ENCODE data around the gene TNS3.

TNS3 gene

DNA sequence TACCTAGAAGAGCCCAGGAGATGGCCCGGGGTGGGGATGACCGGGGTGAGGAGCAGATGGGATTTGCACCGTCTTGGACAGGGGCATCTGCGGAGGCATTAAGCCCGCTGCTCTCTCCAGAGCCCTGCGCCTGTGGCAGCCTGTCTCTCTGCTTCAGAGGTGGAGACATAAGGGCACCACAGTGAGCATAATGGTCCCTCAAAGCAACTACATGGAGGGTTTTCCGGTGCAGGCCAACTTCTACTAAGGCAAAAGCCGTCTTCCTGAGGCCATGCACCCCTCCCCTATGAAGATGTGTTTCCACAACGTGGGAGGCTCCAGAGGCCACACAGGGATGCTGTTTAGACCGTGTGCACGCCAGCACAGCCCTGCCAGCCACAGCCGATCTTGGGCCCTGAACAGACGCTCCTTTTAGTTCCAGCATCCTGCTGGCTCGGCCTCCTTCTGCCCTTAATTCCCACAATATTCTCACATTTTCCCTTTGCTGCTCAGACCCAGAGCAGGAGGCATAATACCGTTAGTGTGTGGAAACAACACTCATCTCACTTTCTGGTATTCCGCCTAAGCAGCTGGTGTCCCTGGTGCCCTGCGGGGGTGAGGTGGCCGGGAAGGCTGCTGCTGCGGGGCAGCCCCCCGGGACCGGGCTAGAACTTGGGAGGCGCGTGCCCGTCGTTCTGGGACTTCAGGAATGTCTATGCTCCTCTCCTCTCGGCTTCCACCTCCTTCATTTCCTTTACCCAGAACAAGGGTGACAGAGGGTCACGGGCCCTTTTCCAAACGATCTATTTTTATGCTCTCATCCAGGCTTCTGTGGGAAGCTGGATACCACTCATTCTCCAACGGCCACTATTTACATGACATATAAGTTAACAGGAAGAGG, 266.9 kb downstream of the TNS3 start:
- Histone ChIP-seq H3K79me2 (ENCODE audit: control insufficient read depth, low read length) (no peaks in the 10 kb centered on the region), H3K9me2 (replicated peaks; ENCODE audit: control insufficient read depth, low read length) (no peaks in the 10 kb centered on the region), H3K27me3 (ENCODE audit: control insufficient read depth, low read length) (no peaks in the 10 kb centered on the region), H3K4me1 (ENCODE audit: control insufficient read depth, low read length) (no peaks in the 10 kb centered on the region), H3K4me3 (ENCODE audit: low read length) (no peak overlapping the region), H3K36me3 (ENCODE audit: control insufficient read depth, low read length) (no peaks in the 10 kb centered on the region), H3K9me3 (ENCODE audit: control insufficient read depth, insufficient read depth, low read length) (no peaks in the 10 kb centered on the region), H3K27ac (ENCODE audit: low read depth, low read length) (no peak overlapping the region), H3K4me2 (ENCODE audit: low read length) (no peak overlapping the region), H4K20me1 (ENCODE audit: control insufficient read depth, insufficient read depth, low read depth, low read length) (no peaks in the 10 kb centered on the region), H3F3A (ENCODE audit: control insufficient read depth, insufficient read depth) (no peaks in the 10 kb centered on the region)
- TF ChIP-seq CTCF (IDR thresholded peaks at IDR 0.05; ENCODE audit: low read depth, low read length, poor library complexity, severe bottlenecking) (no peak), EZH2phosphoT487 (IDR thresholded peaks at IDR 0.05; ENCODE audit: borderline replicate concordance, low read length) (no peak)

DNA sequence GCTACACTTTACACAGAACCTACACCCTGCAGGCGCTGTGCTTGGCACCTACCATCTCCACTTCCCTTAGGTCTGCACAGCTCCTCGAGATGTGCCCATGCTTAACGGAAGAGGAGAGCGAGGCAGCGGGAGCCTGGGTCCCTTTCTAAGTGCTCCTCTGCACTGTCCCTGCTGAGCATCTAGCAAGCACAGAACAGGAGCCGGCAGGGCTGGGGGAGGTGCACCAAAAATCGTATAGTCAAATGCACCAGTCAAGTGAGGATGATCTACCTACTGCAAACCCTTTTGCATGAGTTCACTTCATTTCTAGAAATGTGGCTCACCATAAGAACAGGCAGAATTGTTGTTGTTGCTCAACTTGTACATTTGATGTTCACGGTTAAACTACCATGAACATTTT, 267.7 kb downstream of the TNS3 start:
- H3K27ac ChIP-seq (ENCODE audit: low read depth, low read length): no peak overlapping the region
- H3F3A ChIP-seq (ENCODE audit: control insufficient read depth, insufficient read depth): no peaks in the 10 kb centered on the region
- no peaks in the 10 kb centered on the region for H3K36me3 ChIP-seq (ENCODE audit: control insufficient read depth, low read length)
- no peaks in the 10 kb centered on the region for H3K9me3 ChIP-seq (ENCODE audit: control insufficient read depth, insufficient read depth, low read length)
- H3K79me2 ChIP-seq (ENCODE audit: control insufficient read depth, low read length): no peaks in the 10 kb centered on the region
- H3K4me1 ChIP-seq (ENCODE audit: control insufficient read depth, low read length): no peaks in the 10 kb centered on the region
- TF ChIP-seq EZH2phosphoT487 (IDR thresholded peaks at IDR 0.05; ENCODE audit: borderline replicate concordance, low read length): no peak
- H3K9me2 ChIP-seq (replicated peaks; ENCODE audit: control insufficient read depth, low read length): no peaks in the 10 kb centered on the region
- H3K4me3 ChIP-seq (ENCODE audit: low read length): no peak overlapping the region
- no peak overlapping the region for H3K4me2 ChIP-seq (ENCODE audit: low read length)
- no peaks in the 10 kb centered on the region for H4K20me1 ChIP-seq (ENCODE audit: control insufficient read depth, insufficient read depth, low read depth, low read length)
- H3K27me3 ChIP-seq (ENCODE audit: control insufficient read depth, low read length): no peaks in the 10 kb centered on the region

DNA sequence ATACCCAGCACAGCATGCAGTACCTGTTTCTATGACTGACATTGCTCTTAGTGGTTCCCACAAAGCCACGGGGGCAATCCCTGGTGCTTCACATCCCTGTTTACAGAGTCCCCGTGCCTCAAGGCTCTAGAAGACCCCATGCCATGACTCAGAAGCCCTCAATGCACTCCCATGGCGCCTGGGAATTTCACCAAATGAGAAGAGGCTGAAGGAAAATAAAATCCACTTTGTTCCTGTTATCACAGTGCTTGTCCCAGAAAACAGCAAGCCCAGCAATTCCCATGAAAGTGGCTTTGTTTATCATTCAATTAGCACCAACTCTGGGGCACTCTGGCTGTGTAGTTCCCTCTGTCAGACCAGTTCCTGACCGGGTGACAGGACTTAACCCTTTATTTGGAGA, 268.3 kb downstream of the TNS3 start:
- TF ChIP-seq EZH2phosphoT487 (IDR thresholded peaks at IDR 0.05; ENCODE audit: borderline replicate concordance, low read length) (no peak), CTCF (IDR thresholded peaks at IDR 0.05; ENCODE audit: low read depth, low read length, poor library complexity, severe bottlenecking) (no peak)
- H3K27ac ChIP-seq (ENCODE audit: low read depth, low read length): no peak overlapping the region
- H3K9me2 ChIP-seq (replicated peaks; ENCODE audit: control insufficient read depth, low read length): no peaks in the 10 kb centered on the region
- H3K79me2 ChIP-seq (ENCODE audit: control insufficient read depth, low read length): no peaks in the 10 kb centered on the region
- no peaks in the 10 kb centered on the region for H4K20me1 ChIP-seq (ENCODE audit: control insufficient read depth, insufficient read depth, low read depth, low read length)
- no peaks in the 10 kb centered on the region for H3K36me3 ChIP-seq (ENCODE audit: control insufficient read depth, low read length)
- no peaks in the 10 kb centered on the region for H3F3A ChIP-seq (ENCODE audit: control insufficient read depth, insufficient read depth)
- H3K4me2 ChIP-seq (ENCODE audit: low read length): no peak overlapping the region
- H3K27me3 ChIP-seq (ENCODE audit: control insufficient read depth, low read length): no peaks in the 10 kb centered on the region
- H3K4me1 ChIP-seq (ENCODE audit: control insufficient read depth, low read length): no peaks in the 10 kb centered on the region
- H3K4me3 ChIP-seq (ENCODE audit: low read length): no peak overlapping the region
- H3K9me3 ChIP-seq (ENCODE audit: control insufficient read depth, insufficient read depth, low read length): no peaks in the 10 kb centered on the region

- no peaks in the 10 kb centered on the region for H3K4me1 ChIP-seq (ENCODE audit: control insufficient read depth, low read length)
- no peak overlapping the region for H3K4me3 ChIP-seq (ENCODE audit: low read length)
Measured at GRCh38 chr7:47311891-47312290, 270.0 kb downstream of the TNS3 start.

More at GRCh38 chr7:47311891-47312290, 270.0 kb downstream of the TNS3 start:
- no peaks in the 10 kb centered on the region for H3K27me3 ChIP-seq (ENCODE audit: control insufficient read depth, low read length)
- H3K27ac ChIP-seq (ENCODE audit: low read depth, low read length): no peak overlapping the region
- no peaks in the 10 kb centered on the region for H3F3A ChIP-seq (ENCODE audit: control insufficient read depth, insufficient read depth)
- TF ChIP-seq CTCF (IDR thresholded peaks at IDR 0.05; ENCODE audit: low read depth, low read length, poor library complexity, severe bottlenecking) (no peak), EZH2phosphoT487 (IDR thresholded peaks at IDR 0.05; ENCODE audit: borderline replicate concordance, low read length) (no peak)
- no peaks in the 10 kb centered on the region for H3K36me3 ChIP-seq (ENCODE audit: control insufficient read depth, low read length)
- H3K9me3 ChIP-seq (ENCODE audit: control insufficient read depth, insufficient read depth, low read length): no peaks in the 10 kb centered on the region
- no peaks in the 10 kb centered on the region for H3K79me2 ChIP-seq (ENCODE audit: control insufficient read depth, low read length)
- no peaks in the 10 kb centered on the region for H3K9me2 ChIP-seq (replicated peaks; ENCODE audit: control insufficient read depth, low read length)
- H4K20me1 ChIP-seq (ENCODE audit: control insufficient read depth, insufficient read depth, low read depth, low read length): no peaks in the 10 kb centered on the region
- no peak overlapping the region for H3K4me2 ChIP-seq (ENCODE audit: low read length)

Measured in DOHH2 (cell line).